ENCODE data around the gene PTPRF.

DNA sequence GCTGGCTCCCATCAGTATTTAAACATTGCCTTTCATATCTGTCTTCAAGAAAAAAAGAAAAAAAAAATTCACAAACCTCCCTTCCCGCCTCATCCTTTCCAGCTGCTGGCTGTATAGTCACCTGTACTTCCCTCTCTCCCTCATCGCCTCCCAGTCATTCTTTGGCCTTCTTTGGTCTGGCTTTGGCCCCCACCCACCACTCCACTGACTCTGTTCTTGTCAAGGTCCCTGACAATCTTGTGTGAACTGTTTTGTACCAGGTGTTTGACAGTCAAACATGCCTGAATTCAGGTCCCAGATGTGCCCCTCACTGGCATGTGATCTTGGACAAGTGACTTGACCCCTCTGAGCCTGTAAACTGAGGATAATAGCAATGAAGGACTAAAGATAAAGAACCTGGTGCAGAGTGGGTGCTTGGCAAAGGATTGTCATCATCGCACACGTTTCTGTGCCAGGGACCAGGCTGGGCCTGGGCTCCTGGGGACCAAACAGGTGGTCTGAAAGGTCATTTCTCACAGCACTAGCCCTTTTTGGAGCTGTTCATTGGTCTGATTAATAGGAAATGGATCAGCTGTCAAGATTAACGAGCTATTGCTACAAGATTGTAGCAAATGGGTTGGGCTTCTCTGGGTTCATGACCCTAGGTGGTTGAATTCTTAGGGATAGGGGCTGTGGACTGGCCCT, 21.5 kb downstream of the PTPRF start:
- TF ChIP-seq, protein P1, sequence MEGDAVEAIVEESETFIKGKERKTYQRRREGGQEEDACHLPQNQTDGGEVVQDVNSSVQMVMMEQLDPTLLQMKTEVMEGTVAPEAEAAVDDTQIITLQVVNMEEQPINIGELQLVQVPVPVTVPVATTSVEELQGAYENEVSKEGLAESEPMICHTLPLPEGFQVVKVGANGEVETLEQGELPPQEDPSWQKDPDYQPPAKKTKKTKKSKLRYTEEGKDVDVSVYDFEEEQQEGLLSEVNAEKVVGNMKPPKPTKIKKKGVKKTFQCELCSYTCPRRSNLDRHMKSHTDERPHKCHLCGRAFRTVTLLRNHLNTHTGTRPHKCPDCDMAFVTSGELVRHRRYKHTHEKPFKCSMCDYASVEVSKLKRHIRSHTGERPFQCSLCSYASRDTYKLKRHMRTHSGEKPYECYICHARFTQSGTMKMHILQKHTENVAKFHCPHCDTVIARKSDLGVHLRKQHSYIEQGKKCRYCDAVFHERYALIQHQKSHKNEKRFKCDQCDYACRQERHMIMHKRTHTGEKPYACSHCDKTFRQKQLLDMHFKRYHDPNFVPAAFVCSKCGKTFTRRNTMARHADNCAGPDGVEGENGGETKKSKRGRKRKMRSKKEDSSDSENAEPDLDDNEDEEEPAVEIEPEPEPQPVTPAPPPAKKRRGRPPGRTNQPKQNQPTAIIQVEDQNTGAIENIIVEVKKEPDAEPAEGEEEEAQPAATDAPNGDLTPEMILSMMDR (conservative IDR thresholded peaks at IDR 0.05 in 1 of 2, IDR thresholded peaks at IDR 0.05 in 1 of 2; ENCODE audit: extremely low read depth in 1 of 2, insufficient read depth in 1 of 2, low read depth in 1 of 2, low read length in 2 of 2), result no peak
- no peak for TF ChIP-seq EZH2 (IDR thresholded peaks at IDR 0.05; ENCODE audit: borderline replicate concordance, low read length)

Data from mammary epithelial cell (primary cell).